HepG2 (cell line): ENCODE measurements around the gene SLC5A5. TPM values are rescaled to one million over a fixed set of nuclear protein-coding genes. Genes with fewer than 3 reads are reported as not detected.

Experiments
- CBX2 ChIP-seq, 2 experiments: fragments of 200-600 bp in 1 of 2; sonication (generic); formaldehyde crosslinking in 1 of 2; IDR thresholded peaks; 2 replicates each; pipeline versions ENCODE4 v1.7.0 to v1.8.1; 2018 to 2022; ENCODE audit warnings: low read depth in 2 of 2, low read length in 1 of 2, mild to moderate bottlenecking in 1 of 2, missing genetic modification reagents in 1 of 2
- KLF9 ChIP-seq: IDR thresholded peaks from 2 replicates; pipeline ENCODE4 v1.6.1; 2016; ENCODE audit warnings: low read depth
- PAX8 ChIP-seq: sonication (generic); formaldehyde crosslinking; IDR thresholded peaks from 2 replicates; pipeline ENCODE4 v1.8.0; 2022; ENCODE audit warnings: mild to moderate bottlenecking, missing genetic modification reagents, borderline replicate concordance
- PHF8 ChIP-seq: sonication (generic); formaldehyde crosslinking; IDR thresholded peaks from 2 replicates; pipeline ENCODE4 v1.5.0; 2020; ENCODE audit warnings: missing genetic modification reagents
- RORA ChIP-seq: sonication (generic); formaldehyde crosslinking; IDR thresholded peaks from 2 replicates; pipeline ENCODE4 v1.5.0; 2020; ENCODE audit warnings: mild to moderate bottlenecking, missing genetic modification reagents, moderate library complexity
- SOX5 ChIP-seq: IDR thresholded peaks from 2 replicates; pipeline ENCODE4 v1.6.1; 2016; ENCODE audit warnings: borderline replicate concordance
- SRSF1 ChIP-seq: fragments of 200-400 bp; formaldehyde crosslinking; optimal IDR thresholded peaks from 2 replicates; pipeline ENCODE3; 2017; ENCODE audit warnings: mild to moderate bottlenecking, low read depth, low read length, moderate library complexity
- ZBTB7A ChIP-seq: sonication (generic); formaldehyde crosslinking; IDR thresholded peaks from 2 replicates; pipeline ENCODE4 v1.8.0; 2022; ENCODE audit warnings: mild to moderate bottlenecking, missing genetic modification reagents
- ZNF451 ChIP-seq: sonication (generic); formaldehyde crosslinking; IDR thresholded peaks from 2 replicates; pipeline ENCODE4 v1.5.0; 2020; ENCODE audit warnings: mild to moderate bottlenecking, missing genetic modification reagents
- ZNF619 ChIP-seq: sonication (generic); formaldehyde crosslinking; IDR thresholded peaks from 2 replicates; pipeline ENCODE4 v1.4.0; 2020; ENCODE audit warnings: mild to moderate bottlenecking, missing genetic modification reagents
- ZNF773 ChIP-seq: sonication (generic); formaldehyde crosslinking; IDR thresholded peaks from 2 replicates; pipeline ENCODE4 v1.4.0; 2020; ENCODE audit warnings: missing genetic modification reagents, borderline replicate concordance
- polyA plus RNA-seq, 8 experiments: library from polyadenylated mRNA; depleted of rRNA in 3 of 8; stranded (reverse) in 7 of 8; unstranded in 1 of 8; fragments of >200 nt; fragmentation: Illumina TruSeq in 4 of 8; extraction: Trizol in 4 of 8; gene quantifications; 2 replicates each; pipeline versions ENCODE4 v1.2.1 to v1.2.3, GENCODE V29; 2011 to 2016; ENCODE audit warnings: low read depth in 4 of 8, missing spikeins in 1 of 8, mixed read lengths in 1 of 8; ENCODE audit not compliant: insufficient read depth in 1 of 8
- total RNA-seq, 5 experiments: library from RNA; depleted of rRNA; stranded (reverse); fragments of >200 nt; fragmentation: Illumina TruSeq; extraction: Trizol; gene quantifications; 2 replicates each; pipeline ENCODE4 v1.2.3, GENCODE V29; 2016; ENCODE audit warnings: low read depth in 1 of 5
- TF ChIP-seq, protein P1 (sequence below), 2 experiments: sonication (generic) in 1 of 2; formaldehyde crosslinking in 1 of 2; IDR thresholded peaks; 2 replicates each; pipeline versions ENCODE4 v1.6.1 to v1.9.0; 2014 to 2022; ENCODE audit warnings: antibody characterized with exemption in 1 of 2, borderline replicate concordance in 1 of 2, inconsistent platforms in 1 of 2, low read depth in 1 of 2, missing genetic modification reagents in 1 of 2
- TF ChIP-seq, protein P2 (sequence below): sonication (generic); formaldehyde crosslinking; IDR thresholded peaks from 2 replicates; pipeline ENCODE4 v1.4.0; 2020; ENCODE audit warnings: missing genetic modification reagents
- TF ChIP-seq, protein P3 (sequence below): IDR thresholded peaks from 2 replicates; pipeline ENCODE4 v1.6.1; 2016; ENCODE audit warnings: missing compliant biosample characterization, missing genetic modification reagents, borderline replicate concordance
- TF ChIP-seq, protein P4 (sequence below): sonication (generic); formaldehyde crosslinking; IDR thresholded peaks from 2 replicates; pipeline ENCODE4 v1.4.0; 2020; ENCODE audit warnings: missing genetic modification reagents, borderline replicate concordance

Gene SLC5A5
- total and polyA plus RNA-seq, 2 of the 13 experiments (the other 11 are each of a cell fraction or from before 2014, with no cell fraction given): not detected

DNA sequence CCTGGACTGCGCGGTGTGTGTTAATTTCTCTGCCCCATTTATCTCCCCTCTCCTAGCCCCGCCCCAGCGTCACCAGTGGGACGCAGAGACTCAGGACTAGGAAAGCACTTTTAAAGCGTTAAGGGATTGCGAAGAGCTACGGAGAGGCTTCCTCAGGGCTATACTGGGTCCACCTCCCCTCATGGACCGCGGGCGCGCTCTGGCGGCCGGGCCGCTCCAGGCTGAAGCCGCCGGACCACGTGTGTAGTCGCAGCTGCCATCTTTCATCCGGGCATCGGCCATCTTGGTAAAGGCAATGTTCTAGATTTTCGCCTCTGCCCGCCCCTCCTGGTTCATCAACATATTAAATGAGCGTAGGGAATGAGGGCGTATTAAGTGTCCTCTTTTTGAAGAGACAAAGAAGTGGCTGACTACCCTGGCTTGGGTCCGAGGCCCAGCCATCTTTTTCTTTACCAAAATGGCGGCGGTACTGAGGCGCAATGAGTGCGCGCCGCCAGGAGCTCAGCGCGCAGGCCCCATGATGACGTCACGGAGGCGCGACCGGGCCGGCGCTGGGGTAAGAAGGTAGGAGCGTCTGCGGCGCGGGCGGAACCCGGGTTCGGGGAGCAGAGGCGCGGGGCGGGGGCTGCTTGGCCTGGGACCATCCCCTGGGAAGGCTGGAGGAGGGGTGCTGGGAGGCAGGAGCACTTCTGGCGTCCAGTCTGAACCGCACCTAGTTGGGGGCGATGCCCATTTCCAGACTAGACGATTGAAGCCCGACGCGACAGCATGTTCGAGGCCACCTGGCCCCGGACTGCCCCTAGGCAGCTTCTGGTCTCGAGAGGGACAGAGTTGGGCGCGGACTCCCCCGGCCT, 61.0 kb downstream of the SLC5A5 start, which contains the start of gene CCDC124 (continued):
- peak; percentile 75 for TF ChIP-seq SRSF1
- no peak for TF ChIP-seq RORA
- TF ChIP-seq, protein P1, sequence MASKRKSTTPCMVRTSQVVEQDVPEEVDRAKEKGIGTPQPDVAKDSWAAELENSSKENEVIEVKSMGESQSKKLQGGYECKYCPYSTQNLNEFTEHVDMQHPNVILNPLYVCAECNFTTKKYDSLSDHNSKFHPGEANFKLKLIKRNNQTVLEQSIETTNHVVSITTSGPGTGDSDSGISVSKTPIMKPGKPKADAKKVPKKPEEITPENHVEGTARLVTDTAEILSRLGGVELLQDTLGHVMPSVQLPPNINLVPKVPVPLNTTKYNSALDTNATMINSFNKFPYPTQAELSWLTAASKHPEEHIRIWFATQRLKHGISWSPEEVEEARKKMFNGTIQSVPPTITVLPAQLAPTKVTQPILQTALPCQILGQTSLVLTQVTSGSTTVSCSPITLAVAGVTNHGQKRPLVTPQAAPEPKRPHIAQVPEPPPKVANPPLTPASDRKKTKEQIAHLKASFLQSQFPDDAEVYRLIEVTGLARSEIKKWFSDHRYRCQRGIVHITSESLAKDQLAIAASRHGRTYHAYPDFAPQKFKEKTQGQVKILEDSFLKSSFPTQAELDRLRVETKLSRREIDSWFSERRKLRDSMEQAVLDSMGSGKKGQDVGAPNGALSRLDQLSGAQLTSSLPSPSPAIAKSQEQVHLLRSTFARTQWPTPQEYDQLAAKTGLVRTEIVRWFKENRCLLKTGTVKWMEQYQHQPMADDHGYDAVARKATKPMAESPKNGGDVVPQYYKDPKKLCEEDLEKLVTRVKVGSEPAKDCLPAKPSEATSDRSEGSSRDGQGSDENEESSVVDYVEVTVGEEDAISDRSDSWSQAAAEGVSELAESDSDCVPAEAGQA (IDR thresholded peaks at IDR 0.05; ENCODE audit: low read depth): peak; percentile 99
- TF ChIP-seq, protein P1 (CRISPR knock-in tag; IDR thresholded peaks at IDR 0.05; ENCODE audit: borderline replicate concordance): no peak
- TF ChIP-seq, protein P2, sequence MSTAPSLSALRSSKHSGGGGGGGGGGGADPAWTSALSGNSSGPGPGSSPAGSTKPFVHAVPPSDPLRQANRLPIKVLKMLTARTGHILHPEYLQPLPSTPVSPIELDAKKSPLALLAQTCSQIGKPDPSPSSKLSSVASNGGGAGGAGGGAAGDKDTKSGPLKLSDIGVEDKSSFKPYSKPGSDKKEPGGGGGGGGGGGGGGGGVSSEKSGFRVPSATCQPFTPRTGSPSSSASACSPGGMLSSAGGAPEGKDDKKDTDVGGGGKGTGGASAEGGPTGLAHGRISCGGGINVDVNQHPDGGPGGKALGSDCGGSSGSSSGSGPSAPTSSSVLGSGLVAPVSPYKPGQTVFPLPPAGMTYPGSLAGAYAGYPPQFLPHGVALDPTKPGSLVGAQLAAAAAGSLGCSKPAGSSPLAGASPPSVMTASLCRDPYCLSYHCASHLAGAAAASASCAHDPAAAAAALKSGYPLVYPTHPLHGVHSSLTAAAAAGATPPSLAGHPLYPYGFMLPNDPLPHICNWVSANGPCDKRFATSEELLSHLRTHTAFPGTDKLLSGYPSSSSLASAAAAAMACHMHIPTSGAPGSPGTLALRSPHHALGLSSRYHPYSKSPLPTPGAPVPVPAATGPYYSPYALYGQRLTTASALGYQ: peak; percentile 53; the same call in 1 of the 2 replicates
- TF ChIP-seq PAX8 (CRISPR knock-in tag): no peak
- TF ChIP-seq SOX5 (CRISPR knock-in tag): peak; percentile 18; the same call in 1 of the 2 replicates
- TF ChIP-seq, protein P3, sequence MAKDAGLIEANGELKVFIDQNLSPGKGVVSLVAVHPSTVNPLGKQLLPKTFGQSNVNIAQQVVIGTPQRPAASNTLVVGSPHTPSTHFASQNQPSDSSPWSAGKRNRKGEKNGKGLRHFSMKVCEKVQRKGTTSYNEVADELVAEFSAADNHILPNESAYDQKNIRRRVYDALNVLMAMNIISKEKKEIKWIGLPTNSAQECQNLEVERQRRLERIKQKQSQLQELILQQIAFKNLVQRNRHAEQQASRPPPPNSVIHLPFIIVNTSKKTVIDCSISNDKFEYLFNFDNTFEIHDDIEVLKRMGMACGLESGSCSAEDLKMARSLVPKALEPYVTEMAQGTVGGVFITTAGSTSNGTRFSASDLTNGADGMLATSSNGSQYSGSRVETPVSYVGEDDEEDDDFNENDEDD (CRISPR knock-in tag): peak; percentile 35; the same call in 1 of the 2 replicates
- 0 out of 2 replicates have a peak, but pooled peaks have one; percentile 40 for TF ChIP-seq KLF9 (CRISPR knock-in tag)
- TF ChIP-seq ZBTB7A: no peak
- TF ChIP-seq PHF8: peak; percentile 92
- TF ChIP-seq ZNF773: no peak; the same call in 1 of the 2 replicates
- TF ChIP-seq, protein P4, sequence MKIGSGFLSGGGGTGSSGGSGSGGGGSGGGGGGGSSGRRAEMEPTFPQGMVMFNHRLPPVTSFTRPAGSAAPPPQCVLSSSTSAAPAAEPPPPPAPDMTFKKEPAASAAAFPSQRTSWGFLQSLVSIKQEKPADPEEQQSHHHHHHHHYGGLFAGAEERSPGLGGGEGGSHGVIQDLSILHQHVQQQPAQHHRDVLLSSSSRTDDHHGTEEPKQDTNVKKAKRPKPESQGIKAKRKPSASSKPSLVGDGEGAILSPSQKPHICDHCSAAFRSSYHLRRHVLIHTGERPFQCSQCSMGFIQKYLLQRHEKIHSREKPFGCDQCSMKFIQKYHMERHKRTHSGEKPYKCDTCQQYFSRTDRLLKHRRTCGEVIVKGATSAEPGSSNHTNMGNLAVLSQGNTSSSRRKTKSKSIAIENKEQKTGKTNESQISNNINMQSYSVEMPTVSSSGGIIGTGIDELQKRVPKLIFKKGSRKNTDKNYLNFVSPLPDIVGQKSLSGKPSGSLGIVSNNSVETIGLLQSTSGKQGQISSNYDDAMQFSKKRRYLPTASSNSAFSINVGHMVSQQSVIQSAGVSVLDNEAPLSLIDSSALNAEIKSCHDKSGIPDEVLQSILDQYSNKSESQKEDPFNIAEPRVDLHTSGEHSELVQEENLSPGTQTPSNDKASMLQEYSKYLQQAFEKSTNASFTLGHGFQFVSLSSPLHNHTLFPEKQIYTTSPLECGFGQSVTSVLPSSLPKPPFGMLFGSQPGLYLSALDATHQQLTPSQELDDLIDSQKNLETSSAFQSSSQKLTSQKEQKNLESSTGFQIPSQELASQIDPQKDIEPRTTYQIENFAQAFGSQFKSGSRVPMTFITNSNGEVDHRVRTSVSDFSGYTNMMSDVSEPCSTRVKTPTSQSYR (CRISPR knock-in tag): no peak
- TF ChIP-seq ZNF451 (CRISPR knock-in tag): no peak
- no peak for TF ChIP-seq CBX2 (IDR thresholded peaks at IDR 0.05; ENCODE audit: low read depth, low read length)
- TF ChIP-seq CBX2 (CRISPR knock-in tag; IDR thresholded peaks at IDR 0.05; ENCODE audit: low read depth): 0 out of 2 replicates have a peak, but pooled peaks have one; percentile 38
- TF ChIP-seq ZNF619 (CRISPR knock-in tag): no peak
